ENCODE measurements around the gene ANKRD23.

Gene ANKRD23

GRCh38 chr2:96792772-96793749 lies 50.8 kb downstream of the ANKRD23 start:
- DNase-seq: no peak

- no peak for DNase-seq
Observed at GRCh38 chr2:96789245-96789617, 54.6 kb downstream of the ANKRD23 start.

GRCh38 chr2:96788442-96789244 lies 55.2 kb downstream of the ANKRD23 start:
- no peak for DNase-seq
